Naive B cell (primary cell): ENCODE measurements around the gene UBE2L6. TPM values are rescaled to one million over a fixed set of nuclear protein-coding genes. Genes with fewer than 3 reads are reported as not detected.

Source experiments
- ATAC-seq, 2 donors: fragments of 150-1000 bp; cut with Tn5 transposase; 2 replicates each; pipeline ENCODE4 v1.10.0; 2021; ENCODE audit warnings: low read depth in 2 of 2, mild to moderate bottlenecking in 2 of 2, moderate library complexity in 2 of 2
- DNase-seq: peaks from one replicate; pipeline ENCODE4 v3.0.0; 2022
- H3K27ac Mint-ChIP-seq, 6 donors: one replicate each; pipeline ENCODE4 v1.8.0; 2020 to 2022; ENCODE audit warnings: mild to moderate bottlenecking in 6 of 6, mixed read lengths in 6 of 6, moderate library complexity in 5 of 6, inconsistent platforms in 2 of 6
- H3K27me3 Mint-ChIP-seq, 3 donors: one replicate each; pipeline ENCODE4 v1.8.0; 2021 to 2022; ENCODE audit warnings: mixed read lengths in 3 of 3, mild to moderate bottlenecking in 1 of 3
- H3K36me3 Mint-ChIP-seq, 2 donors: one replicate each; pipeline ENCODE4 v1.8.0; 2020 to 2022; ENCODE audit warnings: mixed read lengths in 2 of 2, inconsistent platforms in 1 of 2, mild to moderate bottlenecking in 1 of 2
- H3K4me1 Mint-ChIP-seq, 3 donors: one replicate each; pipeline ENCODE4 v1.8.0; 2020 to 2022; ENCODE audit warnings: mixed read lengths in 3 of 3, inconsistent platforms in 1 of 3, mild to moderate bottlenecking in 1 of 3, moderate library complexity in 1 of 3
- H3K4me3 Mint-ChIP-seq, 8 donors: one replicate each; pipeline ENCODE4 v1.8.0; 2020 to 2022; ENCODE audit warnings: mild to moderate bottlenecking in 8 of 8, mixed read lengths in 8 of 8, moderate library complexity in 8 of 8, inconsistent platforms in 2 of 8
- H3K9me3 Mint-ChIP-seq, 7 donors: one replicate each; pipeline ENCODE4 v1.8.0; 2020 to 2022; ENCODE audit warnings: mixed read lengths in 7 of 7, mild to moderate bottlenecking in 5 of 7, inconsistent platforms in 2 of 7, moderate library complexity in 1 of 7
- polyA plus RNA-seq, 6 donors: library from polyadenylated mRNA; unstranded; fragments of 300-500 nt; fragmentation: Illumina TruSeq; gene quantifications; one replicate each; pipeline ENCODE4 v1.2.3, GENCODE V29; 2021; ENCODE audit warnings: low read depth in 6 of 6

UBE2L6 gene
- polyA plus RNA-seq = 100 to 1,000 TPM; 182 to 310 (median 219) TPM

GRCh38 chr11:57567515-57568329, at the start of gene UBE2L6:
Gene UBE2L6, minus strand, starts transcription at chr11:57567672. Its CDS starts 61 bp downstream, at chr11:57567611.
- peak; percentile 66 for DNase-seq
- Mint-ChIP-seq H3K4me1 (peaks cover 30 to 51% (median 40%) of the 10 kb centered on the region in 3 donors), H3K9me3 (no peaks in the 10 kb centered on the region), H3K27ac (peak within 1 kb of the TSS; percentile 88 to 99 (median 98)), H3K36me3 (peaks cover 0 to 7% of the 10 kb centered on the region in 2 donors), H3K27me3 (no peaks in the 10 kb centered on the region), H3K4me3 (peak within 1 kb of the TSS; percentile 96 to 100 (median 99))
- peak; percentile 79 for ATAC-seq

- Mint-ChIP-seq H3K27me3 (peaks cover 0 to 22% (median 20%) of the 10 kb centered on the region in 3 donors), H3K4me1 (no peaks in the 10 kb centered on the region), H3K36me3 (peaks cover 4 to 7% of the 10 kb centered on the region in 2 donors), H3K4me3 (peak overlapping the region in 1 of 8 donors; percentile 8), H3K9me3 (peaks cover 0 to 29% (median 11%) of the 10 kb centered on the region in 7 donors), H3K27ac (no peak overlapping the region)
- ATAC-seq = no peak
- no peak for DNase-seq
These were observed 49.1 kb upstream of the UBE2L6 start for GRCh38 chr11:57616595-57616994.

GRCh38 chr11:57615308-57615707, 47.8 kb upstream of the UBE2L6 start:
- no peak overlapping the region for H3K27ac Mint-ChIP-seq
- ATAC-seq (no peak), DNase-seq (no peak)
- H3K27me3 Mint-ChIP-seq = peaks cover 4 to 25% (median 12%) of the 10 kb centered on the region in 3 donors
- peaks cover 0 to 1% of the 10 kb centered on the region in 2 donors for H3K36me3 Mint-ChIP-seq
- no peaks in the 10 kb centered on the region for H3K4me1 Mint-ChIP-seq
- H3K9me3 Mint-ChIP-seq = peaks cover 0 to 18% (median 8%) of the 10 kb centered on the region in 7 donors
- H3K4me3 Mint-ChIP-seq = no peak overlapping the region

- no peak for ATAC-seq
- DNase-seq = no peak
- Mint-ChIP-seq H3K27me3 (peaks cover 4 to 25% (median 12%) of the 10 kb centered on the region in 3 donors), H3K36me3 (no peaks in the 10 kb centered on the region), H3K4me3 (no peak overlapping the region), H3K4me1 (no peaks in the 10 kb centered on the region), H3K27ac (no peak overlapping the region), H3K9me3 (peaks cover 0 to 8% (median 2%) of the 10 kb centered on the region in 7 donors)
These were observed 46.8 kb upstream of the UBE2L6 start for GRCh38 chr11:57614234-57614772.

- Mint-ChIP-seq H3K27me3 (peaks cover 0 to 15% (median 7%) of the 10 kb centered on the region in 3 donors), H3K4me1 (no peaks in the 10 kb centered on the region), H3K36me3 (no peaks in the 10 kb centered on the region), H3K4me3 (no peak overlapping the region), H3K27ac (no peak overlapping the region), H3K9me3 (no peaks in the 10 kb centered on the region)
- ATAC-seq (no peak), DNase-seq (no peak)
These were observed 42.7 kb upstream of the UBE2L6 start for GRCh38 chr11:57610170-57610569.

GRCh38 chr11:57605028-57605420, 37.6 kb upstream of the UBE2L6 start:
- ATAC-seq (no peak), DNase-seq (no peak)
- H3K4me3 Mint-ChIP-seq = no peak overlapping the region
- H3K9me3 Mint-ChIP-seq = no peaks in the 10 kb centered on the region
- peaks cover 7 to 9% (median 7%) of the 10 kb centered on the region in 3 donors for H3K27me3 Mint-ChIP-seq
- no peaks in the 10 kb centered on the region for H3K4me1 Mint-ChIP-seq
- H3K36me3 Mint-ChIP-seq = no peaks in the 10 kb centered on the region
- H3K27ac Mint-ChIP-seq = peak overlapping the region in 1 of 6 donors; percentile 54

- no peaks in the 10 kb centered on the region for H3K9me3 Mint-ChIP-seq
- no peak overlapping the region for H3K4me3 Mint-ChIP-seq
- H3K27me3 Mint-ChIP-seq = peaks cover 7 to 15% (median 13%) of the 10 kb centered on the region in 3 donors
- H3K36me3 Mint-ChIP-seq = no peaks in the 10 kb centered on the region
- DNase-seq (no peak), ATAC-seq (no peak)
- H3K4me1 Mint-ChIP-seq = no peaks in the 10 kb centered on the region
- H3K27ac Mint-ChIP-seq = no peak overlapping the region
These were observed 37.0 kb upstream of the UBE2L6 start for GRCh38 chr11:57604296-57605027.

- H3K27ac Mint-ChIP-seq = no peak overlapping the region
- no peaks in the 10 kb centered on the region for H3K36me3 Mint-ChIP-seq
- ATAC-seq (no peak), DNase-seq (no peak)
- H3K4me3 Mint-ChIP-seq = no peak overlapping the region
- H3K4me1 Mint-ChIP-seq = peaks cover 0 to 8% (median 0%) of the 10 kb centered on the region in 3 donors
- peaks cover 22 to 41% (median 39%) of the 10 kb centered on the region in 3 donors for H3K27me3 Mint-ChIP-seq
- H3K9me3 Mint-ChIP-seq = peaks cover 0 to 3% (median 0%) of the 10 kb centered on the region in 7 donors
These were observed 33.8 kb upstream of the UBE2L6 start for GRCh38 chr11:57601297-57601696.

- Mint-ChIP-seq H3K27me3 (peaks cover 36 to 45% (median 41%) of the 10 kb centered on the region in 3 donors), H3K36me3 (no peaks in the 10 kb centered on the region), H3K4me3 (no peak overlapping the region), H3K9me3 (peaks cover 0 to 3% (median 0%) of the 10 kb centered on the region in 7 donors), H3K4me1 (peaks cover 0 to 8% (median 0%) of the 10 kb centered on the region in 3 donors), H3K27ac (no peak overlapping the region)
- DNase-seq (no peak), ATAC-seq (no peak)
These were observed 31.9 kb upstream of the UBE2L6 start for GRCh38 chr11:57599381-57599780.

GRCh38 chr11:57598831-57599155, 31.3 kb upstream of the UBE2L6 start:
- DNase-seq = no peak
- no peak overlapping the region for H3K27ac Mint-ChIP-seq
- H3K9me3 Mint-ChIP-seq = peaks cover 0 to 3% (median 0%) of the 10 kb centered on the region in 7 donors
- H3K4me3 Mint-ChIP-seq = no peak overlapping the region
- no peak for ATAC-seq
- no peaks in the 10 kb centered on the region for H3K36me3 Mint-ChIP-seq
- H3K27me3 Mint-ChIP-seq = peaks cover 36 to 46% (median 41%) of the 10 kb centered on the region in 3 donors
- H3K4me1 Mint-ChIP-seq = peaks cover 0 to 8% (median 0%) of the 10 kb centered on the region in 3 donors

GRCh38 chr11:57597916-57598830, 30.7 kb upstream of the UBE2L6 start:
- peaks cover 0 to 3% (median 0%) of the 10 kb centered on the region in 7 donors for H3K9me3 Mint-ChIP-seq
- no peak for ATAC-seq
- no peak overlapping the region for H3K4me3 Mint-ChIP-seq
- peaks cover 0 to 8% (median 0%) of the 10 kb centered on the region in 3 donors for H3K4me1 Mint-ChIP-seq
- H3K27me3 Mint-ChIP-seq = peaks cover 36 to 46% (median 41%) of the 10 kb centered on the region in 3 donors
- no peak for DNase-seq
- H3K36me3 Mint-ChIP-seq = no peaks in the 10 kb centered on the region
- peak overlapping the region in 1 of 6 donors; percentile 14 for H3K27ac Mint-ChIP-seq

GRCh38 chr11:57597461-57597915, 30.0 kb upstream of the UBE2L6 start, which contains the start of gene SERPING1:
Gene SERPING1, plus strand, starts transcription at chr11:57597685. Its CDS starts 586 bp downstream, at chr11:57598271.
- no peaks in the 10 kb centered on the region for H3K36me3 Mint-ChIP-seq
- peak within 1 kb of the TSS in 1 of 6 donors; percentile 14 for H3K27ac Mint-ChIP-seq
- H3K4me3 Mint-ChIP-seq = peak within 1 kb of the TSS in 1 of 8 donors; percentile 29
- ATAC-seq = no peak
- DNase-seq = no peak
- H3K4me1 Mint-ChIP-seq = peaks cover 0 to 8% (median 0%) of the 10 kb centered on the region in 3 donors
- H3K27me3 Mint-ChIP-seq = peaks cover 36 to 47% (median 46%) of the 10 kb centered on the region in 3 donors
- H3K9me3 Mint-ChIP-seq = peaks cover 0 to 3% (median 0%) of the 10 kb centered on the region in 7 donors
